ENCODE data around the gene NUDT9. TPM values are rescaled to one million over a fixed set of nuclear protein-coding genes. Genes with fewer than 3 reads are reported as not detected.
"Not testable (repeated sequence)": the region's sequence is repeated elsewhere in the genome, so short reads cannot be mapped to it uniquely, and the experiment has no call there.

NUDT9 gene
- total RNA-seq, 1 donor from 2014 or later, result 26.5 TPM

DNA sequence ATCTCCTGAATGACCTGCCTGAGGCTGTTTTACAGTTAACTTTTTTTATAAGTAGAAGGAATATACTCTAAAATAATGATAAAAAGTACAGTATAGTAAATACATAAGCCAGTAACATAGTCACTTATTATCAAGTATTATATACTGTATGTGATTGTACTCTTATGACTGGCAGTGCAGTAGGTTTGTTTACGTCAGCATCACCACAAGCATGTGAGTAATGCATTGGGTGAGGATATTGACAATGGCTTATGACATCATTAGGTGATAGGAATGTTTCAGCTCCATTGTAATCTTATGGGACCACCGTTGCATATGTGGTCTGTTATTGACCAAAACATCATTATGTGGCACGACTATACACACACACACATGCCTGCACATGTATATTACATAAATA is 20.5 kb downstream of the NUDT9 start:
- Mint-ChIP-seq H3K36me3 (peaks cover 26% of the 10 kb centered on the region), H3K4me3 (no peak overlapping the region), H3K27ac (no peak overlapping the region), H3K4me1 (ENCODE audit: unreplicated experiment) (no peaks in the 10 kb centered on the region), H3K9me3 (no peaks in the 10 kb centered on the region), H3K27me3 (no peaks in the 10 kb centered on the region)
- no peak for TF ChIP-seq CTCF (conservative IDR thresholded peaks at IDR 0.05)
- no peak for DNase-seq (ENCODE audit: extremely low spot score, unreplicated experiment)

GRCh38 chr4:87444741-87445140 is 22.4 kb downstream of the NUDT9 start:
- no peaks in the 10 kb centered on the region for H3K27me3 Mint-ChIP-seq
- no peak overlapping the region for H3K4me3 Mint-ChIP-seq

DNA sequence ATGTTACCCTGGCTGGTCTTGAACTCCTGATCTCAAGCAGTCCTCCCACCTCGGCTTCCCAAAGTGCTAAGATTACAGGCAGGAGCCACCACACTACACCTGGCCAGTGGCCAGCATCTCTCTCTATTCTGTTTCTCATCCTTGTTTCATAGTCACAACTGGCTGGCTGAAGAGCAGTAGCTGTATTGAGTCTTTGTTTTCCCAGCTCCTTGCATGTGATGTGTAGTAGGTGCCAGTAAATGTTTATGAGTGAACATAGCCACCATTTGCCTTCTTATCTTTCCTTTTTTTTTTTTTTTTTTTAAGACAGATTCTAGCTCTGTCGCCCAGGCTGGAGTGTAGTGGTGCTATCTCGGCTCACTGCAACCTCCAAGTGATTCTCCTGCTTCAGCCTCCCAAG is 23.6 kb downstream of the NUDT9 start:
- H3K4me3 Mint-ChIP-seq, result no peak overlapping the region
- H3K4me1 Mint-ChIP-seq (ENCODE audit: unreplicated experiment), result no peaks in the 10 kb centered on the region
- no peak for DNase-seq (ENCODE audit: extremely low spot score, unreplicated experiment)
- H3K27ac Mint-ChIP-seq, result no peak overlapping the region
- no peak for TF ChIP-seq CTCF (conservative IDR thresholded peaks at IDR 0.05)
- no peaks in the 10 kb centered on the region for H3K27me3 Mint-ChIP-seq
- H3K9me3 Mint-ChIP-seq, result no peaks in the 10 kb centered on the region
- H3K36me3 Mint-ChIP-seq, result peaks cover 19% of the 10 kb centered on the region

More at GRCh38 chr4:87444741-87445140, 22.4 kb downstream of the NUDT9 start:
- TF ChIP-seq CTCF (conservative IDR thresholded peaks at IDR 0.05), result no peak
- DNase-seq (ENCODE audit: extremely low spot score, unreplicated experiment), result no peak
- Mint-ChIP-seq H3K9me3 (no peaks in the 10 kb centered on the region), H3K27ac (no peak overlapping the region), H3K4me1 (ENCODE audit: unreplicated experiment) (no peaks in the 10 kb centered on the region), H3K36me3 (peaks cover 17% of the 10 kb centered on the region)

DNA sequence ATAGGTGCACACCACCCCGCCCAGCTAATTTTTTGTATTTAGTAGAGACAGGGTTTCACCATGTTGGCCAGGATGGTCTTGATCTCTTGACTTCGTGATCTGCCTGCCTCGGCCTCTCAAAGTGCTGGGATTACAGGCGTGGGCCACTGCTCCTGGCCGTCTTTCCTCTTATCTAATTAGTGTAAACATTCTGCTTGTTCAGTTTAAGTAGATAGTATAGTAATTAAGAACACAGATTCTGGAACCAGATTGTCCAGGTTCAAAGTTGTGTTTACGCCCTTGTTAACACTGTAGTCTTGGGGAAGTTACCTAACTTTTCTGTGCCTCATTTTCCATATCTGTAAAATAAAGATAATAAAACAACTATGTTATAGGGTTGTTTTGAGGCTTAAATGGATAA is 24.0 kb downstream of the NUDT9 start:
- not testable (repeated sequence) for H3K4me3 Mint-ChIP-seq; H3K27ac Mint-ChIP-seq; H3K27me3 Mint-ChIP-seq; H3K9me3 Mint-ChIP-seq; DNase-seq (ENCODE audit: extremely low spot score, unreplicated experiment); H3K4me1 Mint-ChIP-seq (ENCODE audit: unreplicated experiment)
- H3K36me3 Mint-ChIP-seq, result peaks cover 21% of the 10 kb centered on the region

DNA sequence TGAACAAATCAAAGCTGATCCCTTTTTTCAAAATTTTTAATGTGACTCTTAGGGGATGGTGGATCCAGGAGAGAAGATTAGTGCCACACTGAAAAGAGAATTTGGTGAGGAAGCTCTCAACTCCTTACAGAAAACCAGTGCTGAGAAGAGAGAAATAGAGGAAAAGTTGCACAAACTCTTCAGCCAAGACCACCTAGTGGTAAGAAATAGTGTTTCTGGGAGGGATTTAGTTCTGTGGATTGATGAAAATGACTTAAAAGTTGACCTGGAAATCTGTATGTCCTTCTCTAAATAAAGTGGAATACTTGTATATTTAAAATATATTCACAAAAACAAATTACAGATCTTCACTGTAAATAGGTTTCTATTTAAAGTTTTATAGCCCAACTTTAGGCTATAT is 29.2 kb downstream of the NUDT9 start:
- Mint-ChIP-seq H3K4me3 (no peak overlapping the region), H3K9me3 (no peaks in the 10 kb centered on the region), H3K36me3 (peaks cover 8% of the 10 kb centered on the region), H3K27me3 (no peaks in the 10 kb centered on the region), H3K27ac (no peak overlapping the region), H3K4me1 (ENCODE audit: unreplicated experiment) (peaks cover 7% of the 10 kb centered on the region)
- peak; percentile 56 for TF ChIP-seq CTCF (conservative IDR thresholded peaks at IDR 0.05)
- no peak for DNase-seq (ENCODE audit: extremely low spot score, unreplicated experiment)

DNA sequence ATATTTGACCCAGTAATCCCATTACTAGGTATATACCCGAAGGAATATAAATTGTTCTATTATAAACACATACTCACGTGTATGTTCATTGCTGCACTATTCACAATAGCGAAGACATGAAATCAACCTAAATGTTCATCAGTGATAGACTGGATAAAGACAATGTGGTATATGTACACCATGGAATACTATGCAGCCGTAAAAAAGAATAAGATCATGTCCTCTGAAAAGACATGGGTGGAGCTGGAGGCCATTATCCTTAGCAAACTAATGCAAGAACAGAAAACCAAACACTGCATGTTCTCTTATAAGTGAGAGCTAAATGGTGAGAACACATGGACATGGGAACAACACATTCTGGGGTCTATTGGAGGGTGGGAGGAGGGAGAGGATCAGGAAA is 36.5 kb downstream of the NUDT9 start:
- DNase-seq (ENCODE audit: extremely low spot score, unreplicated experiment), result no peak
- no peak overlapping the region for H3K27ac Mint-ChIP-seq
- H3K4me3 Mint-ChIP-seq, result no peak overlapping the region
- no peak for TF ChIP-seq CTCF (conservative IDR thresholded peaks at IDR 0.05)
- H3K36me3 Mint-ChIP-seq, result peaks cover 20% of the 10 kb centered on the region
- H3K9me3 Mint-ChIP-seq, result peaks cover 6% of the 10 kb centered on the region
- peaks cover 7% of the 10 kb centered on the region for H3K4me1 Mint-ChIP-seq (ENCODE audit: unreplicated experiment)
- H3K27me3 Mint-ChIP-seq, result no peaks in the 10 kb centered on the region
